Measurements from ENCODE around the gene TXNDC8. TPM values are rescaled to one million over a fixed set of nuclear protein-coding genes. Genes with fewer than 3 reads are reported as not detected.

The TXNDC8 gene
- polyA plus RNA-seq, 4 donors = not detected

Other genes with a start within 250 kb of the TXNDC8 start
- gene C9orf152, start 129.7 kb downstream of the TXNDC8 start, polyA plus RNA-seq (ENCODE audit: insufficient read length in 4 of 4) = under 1 TPM; 0.08 to 0.76 (median 0.48) TPM
- gene TXN, start 81.4 kb downstream of the TXNDC8 start, polyA plus RNA-seq (ENCODE audit: insufficient read length in 4 of 4) = 100 to 1,000 TPM; 121 to 247 (median 223) TPM
- 10 to 100 TPM in 1 of 4 donors, 1 to 10 TPM in 3; 5.4 to 35.8 (median 8.6) TPM for gene SVEP1, start 241.9 kb upstream of the TXNDC8 start, polyA plus RNA-seq (ENCODE audit: insufficient read length in 4 of 4)

Measured in left renal pelvis (tissue), 4 donors.